GM12874 (cell line): Measurements from ENCODE around the gene ATP5ME.

Source experiments
- TF ChIP-seq, protein P1 (sequence below): IDR thresholded peaks from 2 replicates; pipeline ENCODE4 v1.5.1; 2011; ENCODE audit warnings: low read depth, mild to moderate bottlenecking, control low read depth, low read length, moderate library complexity; ENCODE audit not compliant: insufficient read depth

The ATP5ME gene

DNA sequence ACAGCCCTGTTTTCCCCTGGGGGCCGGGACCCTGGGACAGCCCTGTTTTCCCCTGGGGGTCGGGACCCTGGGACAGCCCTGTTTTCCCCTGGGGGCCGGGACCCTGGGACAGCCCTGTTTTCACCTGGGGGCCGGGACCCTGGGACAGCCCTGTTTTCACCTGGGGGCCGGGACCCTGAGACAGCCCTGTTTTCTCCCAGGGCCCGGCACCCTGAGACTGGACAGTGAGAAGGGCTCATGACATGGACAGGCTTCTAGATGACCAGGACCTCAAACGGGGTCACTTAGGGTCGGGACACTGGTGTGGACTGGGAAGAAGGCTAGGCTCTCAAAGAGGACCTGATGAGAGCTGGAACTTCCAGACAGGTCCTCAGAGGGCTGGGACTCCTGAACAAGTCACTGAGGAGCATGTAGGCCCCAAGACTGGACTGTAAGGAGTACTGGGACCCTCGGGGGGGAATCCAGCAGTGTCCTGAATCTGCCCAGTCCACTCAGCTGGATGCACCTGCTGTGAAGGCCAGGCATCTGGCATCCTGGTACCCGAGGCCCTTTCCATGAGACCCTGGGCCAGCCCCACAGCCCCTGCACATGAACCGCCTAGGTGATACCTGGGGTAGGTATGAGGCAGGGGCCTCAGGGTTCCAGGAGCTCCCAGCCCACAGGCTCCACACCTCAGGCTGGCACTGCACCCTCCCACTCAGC is 34.0 kb upstream of the ATP5ME start:
- TF ChIP-seq, protein P1, sequence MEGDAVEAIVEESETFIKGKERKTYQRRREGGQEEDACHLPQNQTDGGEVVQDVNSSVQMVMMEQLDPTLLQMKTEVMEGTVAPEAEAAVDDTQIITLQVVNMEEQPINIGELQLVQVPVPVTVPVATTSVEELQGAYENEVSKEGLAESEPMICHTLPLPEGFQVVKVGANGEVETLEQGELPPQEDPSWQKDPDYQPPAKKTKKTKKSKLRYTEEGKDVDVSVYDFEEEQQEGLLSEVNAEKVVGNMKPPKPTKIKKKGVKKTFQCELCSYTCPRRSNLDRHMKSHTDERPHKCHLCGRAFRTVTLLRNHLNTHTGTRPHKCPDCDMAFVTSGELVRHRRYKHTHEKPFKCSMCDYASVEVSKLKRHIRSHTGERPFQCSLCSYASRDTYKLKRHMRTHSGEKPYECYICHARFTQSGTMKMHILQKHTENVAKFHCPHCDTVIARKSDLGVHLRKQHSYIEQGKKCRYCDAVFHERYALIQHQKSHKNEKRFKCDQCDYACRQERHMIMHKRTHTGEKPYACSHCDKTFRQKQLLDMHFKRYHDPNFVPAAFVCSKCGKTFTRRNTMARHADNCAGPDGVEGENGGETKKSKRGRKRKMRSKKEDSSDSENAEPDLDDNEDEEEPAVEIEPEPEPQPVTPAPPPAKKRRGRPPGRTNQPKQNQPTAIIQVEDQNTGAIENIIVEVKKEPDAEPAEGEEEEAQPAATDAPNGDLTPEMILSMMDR, result no peak

DNA sequence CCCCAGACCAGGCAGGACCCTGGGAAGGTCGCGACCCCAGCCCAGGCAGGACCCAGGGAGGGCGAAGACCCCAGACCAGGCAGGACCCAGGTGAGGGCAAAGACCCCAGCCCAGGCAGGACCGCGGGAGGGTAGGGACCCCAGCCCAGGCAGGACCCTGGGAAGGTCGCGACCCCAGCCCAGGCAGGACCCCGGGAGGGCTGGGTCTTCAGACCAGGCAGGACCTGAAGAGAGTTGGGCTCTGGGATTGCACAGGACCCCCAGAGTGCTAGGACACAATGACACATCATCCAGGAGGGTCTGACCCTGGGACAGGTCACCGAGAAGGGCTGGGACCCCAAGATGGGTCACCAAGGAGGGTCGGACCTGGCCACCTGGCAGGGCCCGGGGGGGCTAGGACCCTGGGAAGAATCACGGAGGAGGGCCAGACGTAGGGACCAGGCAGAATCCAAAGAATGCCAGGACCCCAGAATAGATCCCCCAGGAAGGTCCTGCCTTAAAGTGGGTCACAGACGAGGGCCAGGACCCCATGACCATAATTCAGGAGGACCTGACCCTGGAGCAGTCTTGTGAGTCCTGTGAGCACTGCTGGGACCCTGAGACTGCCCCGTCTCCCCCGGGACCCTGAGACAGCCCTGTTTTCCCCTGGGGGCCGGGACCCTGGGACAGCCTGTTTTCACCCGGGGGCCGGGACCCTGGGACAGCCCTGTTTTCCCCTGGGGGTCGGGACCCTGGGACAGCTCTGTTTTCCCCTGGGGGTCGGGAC is 32.9 kb upstream of the ATP5ME start:
- TF ChIP-seq, protein P1, result no peak

DNA sequence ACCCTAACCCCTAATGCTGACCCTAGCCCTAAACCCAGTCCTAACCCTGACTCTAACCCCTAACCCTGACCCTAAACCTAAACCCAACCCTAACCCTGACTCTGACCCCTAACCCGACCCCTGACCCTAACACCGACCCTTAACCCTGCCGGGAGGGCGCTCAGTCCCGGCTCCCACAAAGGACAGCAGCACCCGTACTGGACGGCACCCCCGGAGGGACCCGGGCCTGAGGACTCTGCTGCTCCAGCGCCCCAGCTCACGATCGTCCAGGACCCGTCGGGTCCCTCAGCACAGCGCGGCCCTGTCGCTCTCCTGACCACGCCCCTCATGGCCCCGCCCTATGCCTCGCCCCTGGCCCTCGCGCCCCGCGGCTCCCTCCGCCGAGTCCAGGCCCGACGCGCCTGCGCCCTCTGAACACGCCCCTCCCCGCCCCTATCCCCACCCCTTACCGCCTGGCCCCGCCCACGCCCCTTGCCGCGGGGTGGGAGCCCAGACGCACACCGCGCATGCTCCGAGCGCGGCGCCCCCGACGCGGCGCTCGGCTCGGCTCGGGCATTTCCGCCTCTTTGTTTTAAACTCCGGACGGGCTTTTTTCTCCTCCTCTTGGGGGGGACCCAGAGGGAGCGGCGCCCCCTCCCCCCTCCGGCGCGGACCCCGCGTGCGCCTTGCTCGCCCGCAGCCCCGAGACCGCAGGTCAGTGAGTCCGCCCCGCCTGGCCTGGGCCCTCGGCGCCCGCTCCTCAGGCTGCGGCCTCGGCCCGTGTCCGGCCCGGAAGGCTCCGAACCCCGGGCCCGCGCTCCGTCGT is 31.4 kb upstream of the ATP5ME start, which contains the start of gene PCGF3:
TSS of gene PCGF3 (plus strand) at position 555 of the 805 bp plus-strand sequence. CDS start 27,849 bp downstream, outside the sequence.
- TF ChIP-seq, protein P1, result no peak

DNA sequence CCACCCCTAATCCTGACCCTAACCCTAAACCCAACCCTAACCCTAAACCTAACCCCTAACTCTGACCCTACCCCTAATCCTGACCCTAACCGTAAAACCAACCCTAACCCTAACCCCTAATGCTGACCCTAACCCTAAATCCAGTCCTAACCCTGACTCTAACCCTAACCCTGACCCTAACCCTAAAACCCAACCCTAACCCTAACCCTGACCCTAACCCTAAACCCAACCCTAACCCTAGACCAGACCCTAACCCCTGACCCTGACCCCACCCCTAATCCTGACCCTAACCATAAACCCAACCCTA is 30.8 kb upstream of the ATP5ME start:
- TF ChIP-seq, protein P1, result no peak

DNA sequence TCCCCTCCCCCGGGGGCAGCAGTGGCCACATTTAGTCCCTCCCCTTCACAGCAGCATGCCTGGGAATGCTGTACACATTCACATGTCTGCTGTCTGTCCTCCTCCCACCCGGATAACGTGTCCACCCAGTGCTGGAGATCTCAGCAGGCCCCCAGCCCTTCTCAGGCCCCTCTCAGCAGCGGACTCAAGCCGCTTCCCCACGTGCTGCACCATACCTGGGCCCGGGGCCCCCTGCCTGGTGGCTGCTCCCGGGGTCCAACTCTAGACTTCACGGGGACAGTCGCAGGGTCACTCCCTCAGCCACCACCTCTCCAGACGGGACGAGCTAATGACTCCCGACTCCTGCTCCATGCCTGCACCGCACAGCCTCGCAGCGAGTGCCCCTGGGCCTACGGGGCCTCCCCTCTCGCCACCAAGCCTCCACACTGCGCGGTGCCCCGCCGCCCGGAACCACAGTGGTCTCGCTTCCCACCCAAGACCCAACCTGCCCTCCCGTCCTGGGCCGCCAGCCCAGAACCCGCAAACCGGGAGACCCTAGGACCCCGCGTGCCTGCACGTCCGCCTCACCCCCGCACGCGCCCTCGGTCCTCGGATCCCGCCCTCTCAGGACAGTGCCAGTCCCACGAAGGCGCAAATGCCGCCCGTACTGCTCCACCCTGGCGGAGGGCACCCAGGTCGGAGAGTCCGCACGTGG is 30.3 kb upstream of the ATP5ME start:
- TF ChIP-seq, protein P1, result no peak

DNA sequence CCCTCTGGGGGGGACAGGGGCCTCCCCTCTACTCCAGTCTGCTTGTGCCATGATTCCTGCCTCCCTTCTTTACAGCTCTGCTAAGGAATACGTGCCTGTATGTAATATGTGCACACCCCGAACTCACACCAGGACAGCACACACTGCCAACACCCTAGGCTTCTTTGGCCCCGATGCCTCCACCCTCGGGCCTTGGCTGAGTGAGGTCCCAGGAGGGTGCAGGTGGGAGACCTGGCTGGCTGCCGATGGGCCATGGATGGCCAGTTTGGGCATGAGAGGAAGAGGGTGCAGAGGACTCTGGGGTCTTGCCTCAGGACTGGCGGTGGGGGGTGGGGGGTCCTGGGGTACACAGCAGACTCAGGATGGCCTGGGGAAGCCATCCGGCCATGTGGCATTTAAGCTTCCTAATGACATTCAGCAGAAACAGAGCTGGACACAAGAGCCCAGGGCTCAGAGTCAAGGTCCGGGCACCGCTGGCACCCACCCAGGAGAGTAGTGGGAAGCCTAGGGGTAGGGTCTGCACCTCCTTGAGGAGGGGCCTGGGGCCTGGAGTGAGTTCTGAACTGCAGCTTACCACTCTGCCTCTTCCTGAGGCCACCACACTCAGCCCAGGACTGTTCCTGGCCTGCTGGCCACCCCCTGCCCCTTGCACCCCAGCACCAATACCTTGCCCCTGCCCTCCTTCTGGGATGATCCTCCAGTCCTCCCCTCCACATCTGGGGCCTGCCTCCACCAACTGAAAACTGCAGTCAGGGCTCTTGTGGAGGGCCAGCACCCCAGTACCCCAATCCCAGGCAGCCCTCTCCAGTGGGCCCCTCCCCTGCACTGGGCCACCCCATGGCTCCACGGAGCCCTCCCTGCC is 29.5 kb upstream of the ATP5ME start:
- TF ChIP-seq, protein P1, result no peak
